HG03103 (cell line): ENCODE measurements around the gene DNM2.
A peak's percentile ranks its signal among the peaks of the same experiment; 100 is the strongest.
"Not testable (repeated sequence)": the region's sequence is repeated elsewhere in the genome, so short reads cannot be mapped to it uniquely, and the experiment has no call there.

Source experiments
- ATAC-seq: cut with Tn5 transposase; IDR thresholded peaks from one replicate; pipeline ENCODE4 v1.9.1; 2021; ENCODE audit warnings: low read depth; ENCODE audit not compliant: unreplicated experiment

Gene DNM2

DNA sequence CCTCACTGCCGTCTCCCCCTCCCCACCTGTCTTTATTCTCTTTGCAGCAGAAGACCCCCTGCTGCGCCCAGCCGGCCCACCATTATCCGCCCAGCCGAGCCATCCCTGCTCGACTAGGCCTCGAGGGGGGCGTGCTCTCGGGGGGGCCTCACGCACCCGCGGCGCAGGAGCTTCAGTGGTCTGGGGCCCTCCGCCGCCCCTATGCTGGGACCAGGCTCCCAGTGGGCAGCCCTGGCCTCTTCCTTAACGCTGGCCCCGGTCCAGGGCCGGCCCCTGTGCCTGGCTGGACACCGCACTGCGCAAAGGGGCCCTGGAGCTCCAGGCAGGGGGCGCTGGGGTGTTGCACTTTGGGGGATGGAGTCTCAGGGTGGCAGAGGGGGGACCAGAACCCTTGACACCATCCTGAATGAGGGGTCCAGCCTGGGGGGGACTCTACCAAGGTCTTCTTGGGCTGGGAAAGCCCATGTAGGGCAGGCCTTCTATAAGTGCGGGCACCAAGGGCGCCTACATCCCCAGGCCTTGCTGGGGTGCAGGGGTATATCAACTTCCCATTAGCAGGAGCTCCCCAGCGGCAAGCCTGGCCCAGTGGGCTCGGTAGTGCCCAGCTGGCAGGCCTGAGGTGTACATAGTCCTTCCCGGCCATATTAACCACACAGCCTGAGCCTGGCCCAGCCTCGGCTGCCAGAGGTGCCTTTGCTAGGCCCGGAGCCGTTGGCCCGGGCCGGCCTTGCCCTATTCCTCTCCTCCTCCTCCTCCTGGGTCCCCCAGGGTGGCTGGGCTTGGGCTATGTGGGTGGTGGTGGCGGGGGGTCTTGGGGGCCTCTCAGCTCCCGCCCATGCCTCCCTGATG is 113.3 kb downstream of the DNM2 start:
- ATAC-seq = no peak

GRCh38 chr19:10831987-10832938 is 114.4 kb downstream of the DNM2 start:
- ATAC-seq = no peak

DNA sequence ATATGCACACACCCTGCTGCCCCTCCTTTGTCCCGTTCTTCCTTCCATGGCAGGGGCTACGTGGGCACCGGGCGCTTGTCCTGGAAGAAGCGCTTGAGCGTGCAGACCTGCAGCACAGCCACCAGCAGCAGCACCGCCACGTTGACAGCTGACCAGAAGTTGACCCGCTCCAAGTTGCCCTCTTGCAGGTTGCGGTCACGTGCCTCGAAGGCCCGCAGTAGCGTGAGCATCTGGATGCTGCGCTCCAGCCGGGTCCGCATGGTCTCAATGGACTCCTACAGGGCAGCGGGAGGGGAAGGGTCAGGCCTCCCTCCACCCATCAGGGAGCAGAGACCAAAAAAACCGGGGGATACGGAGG is 115.0 kb downstream of the DNM2 start:
- ATAC-seq = no peak

- no peak for ATAC-seq
Observed at GRCh38 chr19:10835089-10835753, 117.3 kb downstream of the DNM2 start.

DNA sequence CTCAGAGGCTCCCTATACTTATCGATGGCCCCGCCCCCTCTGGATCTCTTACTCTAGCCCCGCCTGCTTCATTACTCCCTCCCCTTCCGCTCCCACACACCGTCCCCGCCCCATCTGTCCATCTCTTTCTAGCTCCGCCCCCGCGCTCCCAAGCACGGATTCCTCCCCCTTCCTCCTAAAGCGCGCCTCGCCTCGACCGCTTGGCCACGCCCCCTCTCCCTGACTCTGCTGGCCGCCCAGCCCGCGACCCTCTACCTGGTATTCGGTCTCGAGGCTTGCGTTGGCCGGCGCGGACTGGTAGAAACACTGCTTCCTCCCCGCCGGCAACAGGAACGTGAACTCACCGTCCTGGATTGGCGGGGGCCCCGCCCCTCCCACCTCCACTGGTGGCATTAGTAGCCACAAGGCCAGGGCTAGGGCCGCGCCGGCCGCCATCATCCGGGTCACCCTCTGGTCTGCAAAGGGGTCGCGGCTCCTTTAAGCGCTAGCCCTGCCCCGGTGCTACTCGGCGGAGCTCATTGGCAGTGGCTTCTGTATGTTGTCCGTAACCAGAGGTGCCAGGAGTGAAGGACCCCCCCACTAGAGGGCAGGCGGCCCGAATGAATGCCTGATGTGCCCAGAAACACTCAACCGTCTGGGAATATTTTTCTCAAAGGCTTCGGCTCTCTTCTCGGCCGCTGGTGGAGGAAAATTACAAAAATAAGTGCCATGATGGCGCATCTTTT is 118.0 kb downstream of the DNM2 start, which contains the start of gene TMED1:
TSS of gene TMED1 (minus strand) at position 459 of the 725 bp plus-strand sequence. CDS start at position 438, 21 bp downstream.
- ATAC-seq = peak; percentile 79

- peak; percentile 19 for ATAC-seq
Observed at GRCh38 chr19:10836479-10837330, 118.8 kb downstream of the DNM2 start.

- not testable (repeated sequence) for ATAC-seq
Observed at GRCh38 chr19:10837649-10838048, 119.8 kb downstream of the DNM2 start.

GRCh38 chr19:10838377-10838776 is 120.5 kb downstream of the DNM2 start:
- no peak for ATAC-seq

DNA sequence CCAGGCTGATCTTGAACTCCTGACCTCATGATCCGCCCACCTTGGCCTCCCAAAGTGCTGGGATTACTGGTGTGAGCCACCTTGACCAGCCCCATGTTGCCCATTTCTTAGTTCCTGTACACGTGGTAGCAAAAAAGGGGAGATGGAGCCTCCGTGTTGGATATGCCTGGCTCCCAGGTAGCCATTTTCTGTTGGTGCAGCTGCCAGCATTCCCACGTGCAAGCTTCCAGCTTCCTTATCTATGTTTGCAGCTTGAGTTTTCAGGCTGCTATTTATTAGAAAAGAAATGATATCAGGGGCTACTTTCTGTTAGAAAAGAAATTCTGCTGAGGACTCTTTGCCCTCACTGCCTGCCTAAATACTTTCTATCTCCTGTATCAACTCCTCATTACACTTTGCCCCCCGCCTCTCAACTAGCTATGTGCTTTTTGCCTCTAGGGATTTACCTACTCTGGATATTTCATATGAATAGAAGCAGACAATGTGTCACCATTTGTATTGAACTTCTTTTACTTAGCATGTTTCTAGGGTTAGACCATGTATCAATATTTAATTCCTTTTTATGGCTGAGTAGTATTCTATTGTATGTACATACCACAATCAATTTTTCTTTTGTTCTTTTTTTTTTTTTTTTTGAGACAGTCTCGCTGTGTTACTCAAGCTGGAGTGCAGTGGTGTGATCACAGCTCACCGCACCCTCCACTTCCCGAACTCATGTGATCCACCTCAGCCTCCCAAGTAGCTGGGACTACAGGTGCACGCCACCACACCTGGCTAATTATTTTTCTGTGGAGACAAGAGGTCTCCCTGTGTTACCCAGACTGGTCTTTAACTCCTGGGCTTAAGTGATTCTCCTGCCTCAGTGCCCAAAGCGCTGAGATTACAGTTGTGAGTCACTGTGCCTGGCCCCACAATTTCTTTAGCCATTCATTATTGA is 121.5 kb downstream of the DNM2 start:
- no peak for ATAC-seq

- ATAC-seq = no peak
Observed at GRCh38 chr19:10842788-10843187, 124.9 kb downstream of the DNM2 start.

DNA sequence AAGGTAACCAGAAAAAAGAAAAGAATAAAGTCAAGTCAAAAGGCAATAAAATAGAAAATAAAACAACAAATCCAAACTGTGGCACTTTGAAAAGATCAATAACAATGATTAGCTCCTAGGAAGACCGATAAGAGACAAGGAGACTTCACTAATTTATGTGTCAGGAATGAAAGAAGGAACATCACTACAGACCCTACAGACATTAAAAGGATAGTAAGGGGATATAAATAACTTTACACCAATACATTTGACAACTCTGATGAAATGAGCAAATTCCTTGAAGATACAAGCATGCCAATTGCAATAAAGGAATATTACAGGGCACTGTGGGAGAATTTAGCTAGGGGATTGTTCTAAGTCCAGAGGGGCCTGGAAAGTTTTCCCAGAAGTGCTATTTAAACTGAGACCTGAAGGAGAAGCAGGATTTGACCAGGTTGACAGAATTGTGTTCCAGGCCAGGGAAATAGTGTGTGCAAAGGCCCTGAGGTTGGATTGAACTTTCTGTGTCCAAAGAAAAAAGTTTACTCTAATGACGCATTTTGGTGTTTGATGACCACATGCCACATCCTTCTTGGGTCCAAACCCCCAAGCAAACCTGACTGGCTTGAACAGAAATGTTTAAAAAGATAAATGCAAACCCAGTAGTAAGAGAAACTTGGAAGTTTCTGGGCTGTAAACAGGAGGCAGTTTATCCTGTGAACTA is 128.8 kb downstream of the DNM2 start:
- no peak for ATAC-seq

- no peak for ATAC-seq
Observed at GRCh38 chr19:10848230-10848856, 130.5 kb downstream of the DNM2 start, which contains the start of gene C19orf38. C19orf38 (plus strand) TSS chr19:10848415; CDS start chr19:10848509, 94 bp downstream.

DNA sequence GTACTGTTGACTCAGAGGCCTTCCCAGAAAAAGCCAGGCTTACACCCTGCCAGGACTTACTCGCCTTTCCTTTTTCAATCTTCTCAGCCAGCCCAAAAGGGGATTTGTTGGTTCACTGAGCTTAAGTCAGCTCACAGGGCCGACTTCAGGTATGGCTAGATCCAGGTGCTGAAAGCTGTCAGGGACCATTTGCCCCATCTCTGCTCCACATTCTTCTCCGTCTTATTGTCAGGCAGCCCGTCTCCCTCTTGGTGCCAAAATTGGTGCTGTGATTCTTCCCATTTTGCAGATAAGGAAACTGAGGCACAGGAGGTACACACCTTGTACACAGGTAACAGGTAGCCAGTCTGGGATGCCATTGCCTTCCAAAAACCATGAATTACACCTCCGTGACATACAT is 132.8 kb downstream of the DNM2 start:
- no peak for ATAC-seq

GRCh38 chr19:10852098-10852800 is 134.4 kb downstream of the DNM2 start:
- ATAC-seq = no peak

DNA sequence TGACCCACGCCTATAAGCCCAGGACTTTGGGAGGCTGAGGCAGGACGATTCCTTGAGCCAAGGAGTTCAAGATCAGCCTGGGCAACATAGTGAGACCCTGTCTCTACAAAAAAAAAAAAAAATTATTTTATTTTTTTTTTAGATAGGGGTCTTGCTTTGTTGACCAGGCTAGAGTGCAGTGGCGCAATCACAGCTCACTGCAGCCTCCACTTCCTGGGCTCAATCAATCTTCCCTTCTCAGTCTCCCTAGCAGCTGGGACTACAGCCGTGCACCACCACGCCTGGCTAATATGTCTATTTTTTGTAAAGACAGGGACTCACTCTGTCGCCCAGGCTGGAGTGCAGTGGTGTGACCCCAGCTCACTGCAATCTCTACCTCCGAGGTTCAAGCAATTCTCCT is 135.1 kb downstream of the DNM2 start:
- no peak for ATAC-seq

DNA sequence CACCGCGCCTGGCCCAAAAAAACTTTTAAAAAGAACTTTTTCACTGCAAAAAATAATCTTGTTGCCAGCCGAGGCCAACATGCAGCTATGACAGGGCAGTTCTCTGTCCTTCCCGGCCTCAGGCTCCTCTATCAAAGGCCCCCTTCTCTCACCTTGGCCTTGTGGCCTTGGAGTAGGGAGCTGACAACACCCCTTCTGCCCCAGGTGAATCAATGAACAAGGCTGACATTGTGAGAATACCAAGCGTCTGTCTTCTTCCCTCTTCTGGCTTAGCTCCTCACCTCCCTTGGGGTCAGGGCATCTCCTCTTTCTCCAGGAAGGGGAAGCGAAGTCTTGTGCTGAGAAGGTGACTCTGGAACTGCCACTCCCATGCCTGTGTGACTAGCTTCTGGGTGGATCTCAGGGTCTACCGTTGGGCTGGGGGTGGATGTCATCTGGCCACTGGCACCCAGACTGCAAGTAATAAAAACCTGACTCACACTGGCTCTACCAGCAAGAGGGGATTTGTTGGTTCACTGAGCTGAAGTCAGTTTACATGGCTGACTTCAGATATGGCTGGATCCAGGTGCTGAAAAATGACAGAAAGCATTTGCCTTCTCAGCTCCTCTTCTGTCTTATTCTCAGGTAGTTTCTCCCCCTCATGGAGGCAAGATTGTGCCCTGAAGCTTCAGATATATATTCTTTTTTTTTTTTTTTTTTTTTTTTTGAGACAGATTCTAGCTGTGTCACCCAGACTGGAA is 136.6 kb downstream of the DNM2 start:
- no peak for ATAC-seq
